Right lobe of liver (tissue), 6 donors: ENCODE measurements around the gene RNASE8. TPM values are rescaled to one million over a fixed set of nuclear protein-coding genes. Genes with fewer than 3 reads are reported as not detected.

Experiments used
- ATAC-seq, 4 donors: fragments of 200-7000 bp; cut with Tn5 transposase; one replicate each; pipeline ENCODE4 v1.9.1; 2020; ENCODE audit warnings: mild to moderate bottlenecking in 4 of 4, moderate library complexity in 4 of 4
- DNase-seq, 3 donors: peaks; one replicate each; pipeline ENCODE4 v3.0.0-alpha.2; 2020
- H3K27ac ChIP-seq, 3 donors: fragments of 200-600 bp; one replicate each; pipeline ENCODE4 v1.8.0; 2022
- H3K27me3 ChIP-seq, 2 donors: fragments of 200-600 bp; one replicate each; pipeline ENCODE4 v1.8.0; 2022
- H3K36me3 ChIP-seq, 4 donors: fragments of 200-600 bp; sonication (generic) in 1 of 4; one replicate each; pipeline versions ENCODE4 v1.5.1 to v1.8.0; 2017 to 2022; ENCODE audit warnings: control low read depth in 1 of 4
- H3K4me1 ChIP-seq, 4 donors: fragments of 200-600 bp; sonication (generic) in 1 of 4; one replicate each; pipeline versions ENCODE4 v1.5.1 to v1.8.0; 2017 to 2022; ENCODE audit warnings: control low read depth in 1 of 4
- H3K4me3 ChIP-seq, 3 donors: fragments of 200-600 bp; one replicate each; pipeline ENCODE4 v1.8.0; 2022
- H3K9me3 ChIP-seq, 4 donors: fragments of 200-600 bp; sonication (generic) in 1 of 4; one replicate each; pipeline versions ENCODE4 v1.5.1 to v1.8.0; 2017 to 2022; ENCODE audit warnings: control low read depth in 1 of 4
- CTCF ChIP-seq, 4 donors: fragments of 200-600 bp in 3 of 4; fragments of 450-650 bp in 1 of 4; IDR thresholded peaks; one replicate each; pipeline versions ENCODE4 v1.5.1 to v1.8.0; 2016 to 2022; ENCODE audit warnings: antibody characterized with exemption in 4 of 4, mild to moderate bottlenecking in 2 of 4
- POLR2A ChIP-seq: fragments of 450-650 bp; IDR thresholded peaks from one replicate; pipeline ENCODE4 v1.6.1; 2017; ENCODE audit warnings: antibody characterized with exemption, mild to moderate bottlenecking
- WGBS: methylation state at CpG from one replicate; pipeline ENCODE4 v1.1.6; 2018; ENCODE audit warnings: low coverage, low lambda C conversion rate; ENCODE audit not compliant: insufficient coverage; ENCODE audit errors: missing lambda C conversion rate; 5-methylcytosine and 5-hydroxymethylcytosine counted together
- intact Hi-C, 2 donors: fragments of 100-400 bp; cut with DNase I; formaldehyde crosslinking; loops; one replicate each; pipeline versions ENCODE4 v1.11.2 to v1.14.1; 2022
- total RNA-seq, 6 experiments: library from RNA; depleted of rRNA in 2 of 6; stranded (reverse); fragments of >200 nt in 2 of 6; fragmentation: NEBNext Ultra II Directional in 3 of 6; extraction: Animal tissue kit (Norgen Biotek cat#: 25700) in 3 of 6; gene quantifications; one replicate each; pipeline versions ENCODE4 v1.1.0 to v1.2.4, GENCODE V29; 2016 to 2023
- donor health status: DM: no; HTN: yes; CAD: no.
- donor health status: DM: no; HTN: no; CAD: no.
- donor health status: DM: no; HTN: no; CAD: no.
- donor health status: DM: no; HTN: yes; CAD: no.
- donor health status: DM: no; HTN: yes; CAD: no.

Gene RNASE8
- total RNA-seq, 6 experiments from 2014 or later: not detected

GRCh38 chr14:21053184-21054122 lies 4.2 kb upstream of the RNASE8 start:
- Histone ChIP-seq H3K36me3 (no peaks in the 10 kb centered on the region), H3K4me3 (no peak overlapping the region), H3K27ac (peak overlapping the region; percentile 13 to 74 (median 54)), H3K27me3 (no peaks in the 10 kb centered on the region), H3K9me3 (no peaks in the 10 kb centered on the region), H3K4me1 (peaks cover 0 to 56% (median 23%) of the 10 kb centered on the region in 4 donors)
- TF ChIP-seq CTCF (IDR thresholded peaks at IDR 0.05) (no peak), POLR2A (no peak)
- ATAC-seq: peak in 3 of 4 donors; percentile 1 to 9 (median 2)
- intact Hi-C loops: no loop called here
- no peak for DNase-seq
- whole genome bisulfite sequencing: 65% methylated on average over 13 of the region's 20 CpGs

GRCh38 chr14:21054123-21054767 lies 3.4 kb upstream of the RNASE8 start:
- peak overlapping the region; percentile 13 to 74 (median 54) for H3K27ac ChIP-seq
- TF ChIP-seq POLR2A (no peak), CTCF (IDR thresholded peaks at IDR 0.05) (no peak)
- 3% methylated on average over 3 of the region's 3 CpGs for WGBS
- H3K36me3 ChIP-seq: no peaks in the 10 kb centered on the region
- ATAC-seq (peak; percentile 79 to 86 (median 80)), DNase-seq (peak; percentile 65 to 86 (median 83))
- peaks cover 0 to 49% (median 20%) of the 10 kb centered on the region in 4 donors for H3K4me1 ChIP-seq
- intact Hi-C loops: no loop called here
- H3K4me3 ChIP-seq: no peak overlapping the region
- no peaks in the 10 kb centered on the region for H3K9me3 ChIP-seq
- H3K27me3 ChIP-seq: no peaks in the 10 kb centered on the region

GRCh38 chr14:21054768-21055145 lies 2.9 kb upstream of the RNASE8 start:
- DNase-seq (no peak), ATAC-seq (peak in 1 of 4 donors; percentile 5)
- Histone ChIP-seq H3K27ac (peak overlapping the region; percentile 24 to 74 (median 54)), H3K27me3 (no peaks in the 10 kb centered on the region), H3K9me3 (no peaks in the 10 kb centered on the region), H3K36me3 (no peaks in the 10 kb centered on the region), H3K4me1 (peaks cover 0 to 44% (median 19%) of the 10 kb centered on the region in 4 donors), H3K4me3 (no peak overlapping the region)
- intact Hi-C loops: loop anchor here in 1 of 2 donors (5.0 kb wide), 1 partner anchor 48 kb away; the partner anchor contains the start of gene TMEM253
- no peak for TF ChIP-seq CTCF (IDR thresholded peaks at IDR 0.05)
- TF ChIP-seq POLR2A: no peak
- 26% methylated on average over 4 of the region's 4 CpGs for WGBS

- Histone ChIP-seq H3K27me3 (no peaks in the 10 kb centered on the region), H3K9me3 (no peaks in the 10 kb centered on the region), H3K27ac (peak overlapping the region; percentile 24 to 74 (median 54)), H3K4me1 (peaks cover 0 to 51% (median 19%) of the 10 kb centered on the region in 4 donors), H3K36me3 (no peaks in the 10 kb centered on the region), H3K4me3 (peak overlapping the region in 2 of 3 donors; percentile 6 to 34)
- ATAC-seq: peak; percentile 79 to 90 (median 83)
- intact Hi-C loops: loop anchor here in 1 of 2 donors (5.0 kb wide), 1 partner anchor 47 kb away; the partner anchor contains the start of gene TMEM253
- WGBS: 21% methylated on average over 4 of the region's 5 CpGs
- peak; percentile 43 to 89 (median 74) for DNase-seq
- TF ChIP-seq CTCF (IDR thresholded peaks at IDR 0.05): peak in 1 of 4 donors; percentile 39
- peak; percentile 53 for TF ChIP-seq POLR2A
Observed at GRCh38 chr14:21055432-21056117, 2.0 kb upstream of the RNASE8 start.
